Activated CD4-positive, alpha-beta T cell treated with anti-CD3 and anti-CD28 coated beads, Interleukin-2, amount 10 ng/mL, durations not matched to agents 7 days and 5 days (primary cell): ENCODE results near the gene ODAPH. TPM values are rescaled to one million over a fixed set of nuclear protein-coding genes. Genes with fewer than 3 reads are reported as not detected.
A peak's percentile ranks its signal among the peaks of the same experiment; 100 is the strongest.

Experiments
- CTCF ChIA-PET: fragments of 350-600 bp; sonication (Branson Sonifier 250); formaldehyde crosslinking; loops from one replicate; lab custom pipeline; 2021; ENCODE audit warnings: antibody characterized with exemption; lab: Charles Lee
- POLR2A ChIA-PET: fragments of 350-600 bp; sonication (Branson Sonifier 250); formaldehyde crosslinking; loops from one replicate; lab custom pipeline; 2021; ENCODE audit warnings: antibody characterized with exemption; lab: Charles Lee
- DNase-seq: peaks from one replicate; pipeline ENCODE4 v3.0.0-alpha.2; 2020
- H3K27ac Mint-ChIP-seq: one replicate; pipeline ENCODE4 v1.8.0; 2021; ENCODE audit warnings: mild to moderate bottlenecking, moderate library complexity, mixed read lengths
- H3K27me3 Mint-ChIP-seq: one replicate; pipeline ENCODE4 v1.8.0; 2021; ENCODE audit warnings: mixed read lengths
- H3K36me3 Mint-ChIP-seq: one replicate; pipeline ENCODE4 v1.8.0; 2021; ENCODE audit warnings: low read depth, mixed read lengths
- H3K4me1 Mint-ChIP-seq: one replicate; pipeline ENCODE4 v1.8.0; 2021; ENCODE audit warnings: mixed read lengths
- H3K4me3 Mint-ChIP-seq: one replicate; pipeline ENCODE4 v1.8.0; 2021; ENCODE audit warnings: mild to moderate bottlenecking, moderate library complexity, mixed read lengths
- H3K9me3 Mint-ChIP-seq: one replicate; pipeline ENCODE4 v1.8.0; 2021; ENCODE audit warnings: mixed read lengths
- total RNA-seq, 2 experiments: library from RNA; stranded (reverse); gene quantifications; one replicate each; pipeline ENCODE4 v1.2.3, GENCODE V29; 2021

The ODAPH gene
- total RNA-seq, 2 experiments from 2014 or later: 0.12 TPM; not detected in 1

DNA sequence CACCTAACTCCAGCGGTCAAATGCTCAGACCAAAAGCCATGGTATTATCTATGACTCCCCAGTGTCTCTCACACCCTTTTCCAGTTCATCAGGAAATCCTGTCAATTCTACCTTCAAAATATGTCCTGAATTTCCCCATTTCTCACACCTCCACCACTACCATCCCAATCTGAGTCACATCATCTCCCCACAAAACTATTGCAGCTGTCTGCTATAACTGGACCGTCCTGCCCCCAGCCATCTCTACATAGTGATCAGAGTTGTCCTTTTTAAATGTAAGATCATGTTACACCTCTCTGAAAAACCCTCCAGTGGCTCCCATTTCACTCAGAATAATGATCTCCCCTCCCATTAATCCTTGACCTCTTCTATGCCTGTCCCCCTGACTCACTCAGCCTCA is 6.8 kb upstream of the ODAPH start:
- ChIA-PET POLR2A (no interaction called here), CTCF (no interaction called here)
- H3K4me3 Mint-ChIP-seq: no peak overlapping the region
- no peaks in the 10 kb centered on the region for H3K36me3 Mint-ChIP-seq
- no peak overlapping the region for H3K27ac Mint-ChIP-seq
- no peaks in the 10 kb centered on the region for H3K9me3 Mint-ChIP-seq
- DNase-seq: no peak
- no peaks in the 10 kb centered on the region for H3K27me3 Mint-ChIP-seq
- H3K4me1 Mint-ChIP-seq: no peaks in the 10 kb centered on the region

DNA sequence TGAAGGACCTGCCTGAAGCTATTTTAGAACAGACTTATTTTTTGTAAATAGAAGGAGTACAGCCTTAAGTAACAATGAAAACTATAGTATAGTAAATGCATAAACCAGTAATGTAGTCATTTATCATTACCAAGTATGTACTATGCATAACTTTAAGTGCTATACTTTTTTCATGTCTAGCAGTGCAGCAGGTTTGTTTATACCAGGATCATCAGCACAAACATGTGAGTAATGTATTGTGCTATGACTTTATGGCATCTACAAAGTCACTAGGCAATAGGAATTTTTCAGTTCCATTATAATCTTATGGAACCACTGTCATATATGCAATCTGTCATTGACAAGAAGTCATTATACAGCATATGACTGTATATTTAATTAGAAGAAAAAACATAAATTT is 3.4 kb upstream of the ODAPH start:
- ChIA-PET POLR2A (no interaction called here), CTCF (no interaction called here)
- no peaks in the 10 kb centered on the region for H3K36me3 Mint-ChIP-seq
- no peak overlapping the region for H3K4me3 Mint-ChIP-seq
- H3K27ac Mint-ChIP-seq: no peak overlapping the region
- peaks cover 4% of the 10 kb centered on the region for H3K27me3 Mint-ChIP-seq
- no peaks in the 10 kb centered on the region for H3K4me1 Mint-ChIP-seq
- no peak for DNase-seq
- H3K9me3 Mint-ChIP-seq: no peaks in the 10 kb centered on the region

DNA sequence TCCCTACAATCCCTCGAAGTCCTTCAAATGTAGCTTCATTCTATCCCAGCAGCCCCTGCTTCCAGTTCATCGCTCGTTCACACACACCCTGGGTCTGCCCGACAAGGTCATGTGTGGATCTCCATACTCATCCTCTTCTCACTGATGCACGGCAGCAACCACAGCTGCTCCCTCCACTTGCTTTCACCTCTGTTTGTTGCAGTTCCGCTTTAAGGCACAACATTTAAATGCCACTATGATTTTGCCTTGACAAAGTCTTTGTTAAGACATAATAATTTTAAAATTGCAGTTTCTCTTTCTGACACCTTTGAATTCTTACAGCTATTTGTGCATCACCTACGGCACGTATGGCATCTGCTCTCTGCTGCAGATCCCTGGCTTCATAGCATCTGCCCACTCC is 1.8 kb downstream of the ODAPH start:
- ChIA-PET CTCF (interaction anchor here (1.2 kb wide), 1 partner anchor 27 kb away, joined by 3 read pairs; no protein-coding TSS in a partner anchor), POLR2A (no interaction called here)
- no peak overlapping the region for H3K4me3 Mint-ChIP-seq
- peaks cover 14% of the 10 kb centered on the region for H3K27me3 Mint-ChIP-seq
- H3K27ac Mint-ChIP-seq: no peak overlapping the region
- no peak for DNase-seq
- H3K4me1 Mint-ChIP-seq: no peaks in the 10 kb centered on the region
- H3K36me3 Mint-ChIP-seq: no peaks in the 10 kb centered on the region
- no peaks in the 10 kb centered on the region for H3K9me3 Mint-ChIP-seq

DNA sequence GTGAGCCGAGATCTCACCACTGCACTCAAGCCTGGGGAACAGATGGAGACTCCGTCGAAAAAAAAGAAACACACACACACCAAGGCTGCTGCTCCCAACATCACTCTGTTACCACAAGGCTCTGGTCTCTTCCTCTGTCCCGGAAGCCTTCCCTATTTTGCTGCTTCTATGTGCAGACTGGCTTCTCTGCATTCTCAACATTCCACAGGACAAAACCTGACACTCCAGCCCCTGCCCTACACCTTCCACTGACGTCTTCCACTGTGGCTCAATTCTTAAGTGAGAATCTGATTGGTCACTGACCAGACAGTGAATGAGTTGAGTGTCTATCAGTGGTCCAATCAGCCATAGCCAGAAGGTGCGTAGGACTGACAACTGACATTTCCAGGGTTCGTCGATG is 5.9 kb downstream of the ODAPH start:
- no peaks in the 10 kb centered on the region for H3K9me3 Mint-ChIP-seq
- H3K27me3 Mint-ChIP-seq: peaks cover 14% of the 10 kb centered on the region
- no peak overlapping the region for H3K27ac Mint-ChIP-seq
- H3K4me1 Mint-ChIP-seq: peaks cover 8% of the 10 kb centered on the region
- no peaks in the 10 kb centered on the region for H3K36me3 Mint-ChIP-seq
- DNase-seq: no peak
- ChIA-PET POLR2A (no interaction called here), CTCF (no interaction called here)
- H3K4me3 Mint-ChIP-seq: no peak overlapping the region

DNA sequence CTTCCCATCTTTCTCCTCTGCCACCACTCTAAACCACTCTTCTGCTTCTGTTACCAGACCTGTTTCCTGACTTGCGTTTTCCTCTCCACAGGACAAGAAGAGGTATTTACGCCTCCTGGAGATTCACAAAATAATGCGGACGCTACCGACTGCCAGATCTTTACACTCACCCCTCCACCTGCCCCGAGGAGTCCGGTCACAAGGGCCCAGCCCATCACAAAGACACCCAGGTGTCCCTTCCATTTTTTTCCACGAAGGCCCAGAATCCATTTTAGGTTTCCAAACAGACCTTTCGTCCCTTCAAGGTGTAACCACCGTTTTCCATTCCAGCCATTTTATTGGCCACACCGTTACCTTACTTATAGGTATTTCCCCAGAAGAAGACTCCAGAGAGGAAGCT is 8.2 kb downstream of the ODAPH start:
- no peaks in the 10 kb centered on the region for H3K36me3 Mint-ChIP-seq
- H3K4me1 Mint-ChIP-seq: peaks cover 8% of the 10 kb centered on the region
- no peak overlapping the region for H3K27ac Mint-ChIP-seq
- H3K27me3 Mint-ChIP-seq: peaks cover 10% of the 10 kb centered on the region
- CTCF ChIA-PET: no interaction called here
- H3K4me3 Mint-ChIP-seq: no peak overlapping the region
- DNase-seq: no peak
- H3K9me3 Mint-ChIP-seq: no peaks in the 10 kb centered on the region
- POLR2A ChIA-PET: no interaction called here

DNA sequence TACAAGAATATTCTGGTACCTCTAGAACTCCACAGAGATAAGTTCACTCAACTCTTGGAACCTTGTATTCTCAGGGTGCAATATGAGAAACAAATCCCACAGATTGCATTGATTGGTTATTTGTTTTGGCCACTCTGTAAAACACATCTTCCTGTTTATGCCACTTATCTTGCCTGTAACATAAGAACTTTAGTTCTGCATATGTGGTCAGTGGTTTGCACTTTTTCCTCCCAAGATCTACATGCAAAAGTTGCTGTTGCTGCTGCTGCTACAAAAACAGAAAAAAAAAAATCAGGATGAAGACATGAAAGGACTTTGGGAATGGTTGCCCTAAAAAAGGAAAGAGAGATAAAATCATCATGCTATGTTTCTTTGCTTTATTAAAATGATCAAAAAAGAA is 9.6 kb downstream of the ODAPH start:
- ChIA-PET POLR2A (no interaction called here), CTCF (no interaction called here)
- peaks cover 8% of the 10 kb centered on the region for H3K4me1 Mint-ChIP-seq
- DNase-seq: no peak
- no peak overlapping the region for H3K27ac Mint-ChIP-seq
- H3K4me3 Mint-ChIP-seq: no peak overlapping the region
- H3K9me3 Mint-ChIP-seq: no peaks in the 10 kb centered on the region
- peaks cover 6% of the 10 kb centered on the region for H3K27me3 Mint-ChIP-seq
- H3K36me3 Mint-ChIP-seq: no peaks in the 10 kb centered on the region

DNA sequence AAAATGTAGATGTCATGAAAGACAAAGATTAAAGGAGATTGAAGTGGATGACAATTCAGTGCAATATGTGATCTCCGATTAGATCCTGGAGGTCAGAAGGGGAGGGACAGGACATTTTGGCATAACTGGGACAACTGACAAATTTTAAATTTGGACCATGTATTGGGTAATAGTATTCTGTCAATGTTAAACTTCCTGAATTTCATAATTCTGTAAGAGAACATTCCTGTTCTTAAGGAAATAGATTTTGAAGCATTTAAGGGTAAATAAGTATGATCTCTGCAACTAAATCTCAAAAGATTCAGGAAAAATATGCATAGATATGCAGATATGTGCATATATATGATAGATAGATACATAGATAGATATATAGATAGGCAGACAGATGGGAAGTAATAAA is 11.0 kb downstream of the ODAPH start:
- DNase-seq: no peak
- ChIA-PET CTCF (interaction anchor here (1.4 to 1.6 kb wide), 2 partner anchors 14 to 281 kb away, joined by 3 to 9 read pairs; no protein-coding TSS in a partner anchor), POLR2A (no interaction called here)
- Mint-ChIP-seq H3K4me1 (peaks cover 8% of the 10 kb centered on the region), H3K36me3 (no peaks in the 10 kb centered on the region), H3K4me3 (no peak overlapping the region), H3K9me3 (no peaks in the 10 kb centered on the region), H3K27me3 (peaks cover 10% of the 10 kb centered on the region), H3K27ac (no peak overlapping the region)

DNA sequence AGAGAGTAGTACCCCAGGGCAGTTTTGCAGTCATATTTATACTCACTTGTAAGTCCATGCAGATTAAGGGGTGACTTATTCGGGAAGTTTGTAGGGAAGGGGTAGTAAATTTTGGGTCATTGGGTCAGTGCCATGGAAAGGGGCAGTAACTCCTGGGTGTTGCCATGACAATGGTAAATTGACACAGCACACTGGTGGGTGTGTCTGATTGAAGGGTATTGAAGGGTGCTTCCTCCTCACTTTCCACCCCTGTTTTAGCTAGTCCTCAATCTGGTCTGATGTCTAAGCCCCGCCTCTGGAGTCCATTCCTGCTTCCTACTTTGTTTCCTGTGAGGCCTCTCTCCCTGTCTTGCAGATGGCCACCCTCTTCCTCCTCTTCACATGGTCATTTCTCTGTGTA is 11.9 kb downstream of the ODAPH start:
- DNase-seq: no peak
- H3K4me3 Mint-ChIP-seq: no peak overlapping the region
- H3K9me3 Mint-ChIP-seq: no peaks in the 10 kb centered on the region
- no peaks in the 10 kb centered on the region for H3K36me3 Mint-ChIP-seq
- ChIA-PET POLR2A (no interaction called here), CTCF (interaction anchor here (1.4 to 1.6 kb wide), 2 partner anchors 13 to 280 kb away, joined by 3 to 9 read pairs; no protein-coding TSS in a partner anchor)
- H3K27me3 Mint-ChIP-seq: peaks cover 14% of the 10 kb centered on the region
- H3K4me1 Mint-ChIP-seq: peaks cover 8% of the 10 kb centered on the region
- H3K27ac Mint-ChIP-seq: no peak overlapping the region

DNA sequence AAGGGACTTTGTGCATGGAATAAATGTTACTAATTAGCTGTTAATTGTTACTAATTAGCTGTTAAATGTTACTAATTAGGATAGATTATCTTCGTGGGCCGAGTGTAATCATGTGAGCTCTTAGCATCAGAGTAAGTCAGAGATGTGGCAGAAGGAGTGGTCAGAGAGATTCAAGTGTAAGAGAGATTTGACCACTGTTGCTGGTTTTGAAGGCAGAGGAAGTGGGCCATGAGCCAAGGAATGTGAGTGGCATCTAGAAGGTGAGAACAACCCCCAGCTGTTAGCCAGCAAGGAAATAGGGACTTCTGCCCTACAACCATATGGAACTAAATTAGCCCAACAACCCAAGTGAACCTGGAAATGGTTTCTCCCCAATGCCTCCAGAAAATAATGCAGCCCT is 28.2 kb downstream of the ODAPH start:
- H3K9me3 Mint-ChIP-seq: peaks cover 10% of the 10 kb centered on the region
- POLR2A ChIA-PET: no interaction called here
- H3K27ac Mint-ChIP-seq: no peak overlapping the region
- CTCF ChIA-PET: interaction anchor here (0.6 to 1.2 kb wide), 2 partner anchors 14 to 15 kb away, joined by 3 read pairs; no protein-coding TSS in a partner anchor
- H3K4me1 Mint-ChIP-seq: no peaks in the 10 kb centered on the region
- H3K27me3 Mint-ChIP-seq: peaks cover 8% of the 10 kb centered on the region
- DNase-seq: no peak
- no peak overlapping the region for H3K4me3 Mint-ChIP-seq
- peaks cover 2% of the 10 kb centered on the region for H3K36me3 Mint-ChIP-seq

DNA sequence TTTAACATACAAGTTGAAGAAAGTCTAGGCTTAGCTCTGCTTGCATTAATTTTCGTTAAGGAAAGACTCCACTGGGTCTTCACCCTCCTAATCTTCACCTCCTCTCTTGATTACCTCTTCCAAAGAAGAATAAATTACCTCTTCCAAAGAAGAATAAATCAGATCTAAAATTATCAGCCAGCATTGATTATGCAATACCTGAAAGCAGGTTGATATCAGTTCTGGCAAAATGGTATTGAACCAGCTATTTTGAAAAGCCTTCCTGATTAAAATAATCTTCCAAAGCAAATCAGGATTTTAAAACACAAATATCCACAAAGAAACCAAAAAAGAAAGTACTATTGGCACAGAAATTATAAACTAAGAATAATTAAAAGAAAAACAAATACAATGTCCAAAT is 37.5 kb downstream of the ODAPH start:
- H3K36me3 Mint-ChIP-seq: peaks cover 2% of the 10 kb centered on the region
- no peak for DNase-seq
- no peak overlapping the region for H3K4me3 Mint-ChIP-seq
- H3K9me3 Mint-ChIP-seq: no peaks in the 10 kb centered on the region
- H3K4me1 Mint-ChIP-seq: peaks cover 4% of the 10 kb centered on the region
- CTCF ChIA-PET: interaction anchor here (0.6 kb wide), 1 partner anchor 12 kb away, joined by 3 read pairs; no protein-coding TSS in a partner anchor
- H3K27me3 Mint-ChIP-seq: no peaks in the 10 kb centered on the region
- POLR2A ChIA-PET: no interaction called here
- H3K27ac Mint-ChIP-seq: no peak overlapping the region

DNA sequence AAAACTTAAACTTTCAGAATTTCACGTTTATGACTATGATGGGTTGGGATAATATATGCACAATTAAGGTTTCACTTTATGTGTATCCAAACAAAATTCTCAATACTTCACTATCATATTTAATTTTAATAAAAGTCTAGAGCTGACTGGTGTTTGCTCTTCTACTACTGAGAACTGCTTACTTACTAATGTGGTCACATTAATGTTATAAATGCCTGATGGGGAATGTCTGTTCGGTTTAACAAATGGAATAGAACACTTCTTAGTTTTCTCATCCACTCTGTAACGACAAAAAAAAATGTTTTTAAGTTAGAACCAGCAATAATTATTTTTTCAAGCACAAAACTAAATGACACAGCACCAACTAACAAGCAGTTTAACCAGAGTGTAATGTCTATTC is 40.2 kb downstream of the ODAPH start:
- Mint-ChIP-seq H3K9me3 (no peaks in the 10 kb centered on the region), H3K4me3 (no peak overlapping the region), H3K27me3 (peaks cover 3% of the 10 kb centered on the region), H3K36me3 (peaks cover 2% of the 10 kb centered on the region), H3K4me1 (peaks cover 4% of the 10 kb centered on the region), H3K27ac (no peak overlapping the region)
- ChIA-PET POLR2A (no interaction called here), CTCF (interaction anchor here (0.7 kb wide), 1 partner anchor 1904 kb away, joined by 3 read pairs; no protein-coding TSS in a partner anchor)
- DNase-seq: no peak

DNA sequence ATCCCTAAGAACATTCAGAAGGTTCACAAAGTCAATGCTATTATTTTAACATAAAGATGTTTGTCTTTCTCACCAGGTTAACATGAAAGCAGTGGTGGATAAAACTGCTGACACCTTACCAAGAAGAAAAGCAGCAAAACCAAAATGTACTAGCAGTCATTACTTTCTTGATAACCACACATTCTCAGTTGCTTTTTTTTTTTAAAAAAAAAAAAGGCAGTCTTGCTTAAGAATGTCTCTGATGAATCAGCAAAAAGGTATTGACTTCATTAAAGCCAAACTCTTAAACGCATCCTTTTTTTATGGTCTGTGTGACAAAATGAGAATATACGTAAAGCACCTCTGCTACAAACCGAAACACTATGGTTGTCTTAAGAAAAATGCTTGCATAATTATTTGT is 42.5 kb downstream of the ODAPH start:
- Mint-ChIP-seq H3K4me3 (no peak overlapping the region), H3K9me3 (no peaks in the 10 kb centered on the region), H3K27ac (peak overlapping the region; percentile 19), H3K4me1 (peaks cover 4% of the 10 kb centered on the region), H3K36me3 (peaks cover 2% of the 10 kb centered on the region), H3K27me3 (peaks cover 3% of the 10 kb centered on the region)
- ChIA-PET CTCF (no interaction called here), POLR2A (no interaction called here)
- DNase-seq: no peak

DNA sequence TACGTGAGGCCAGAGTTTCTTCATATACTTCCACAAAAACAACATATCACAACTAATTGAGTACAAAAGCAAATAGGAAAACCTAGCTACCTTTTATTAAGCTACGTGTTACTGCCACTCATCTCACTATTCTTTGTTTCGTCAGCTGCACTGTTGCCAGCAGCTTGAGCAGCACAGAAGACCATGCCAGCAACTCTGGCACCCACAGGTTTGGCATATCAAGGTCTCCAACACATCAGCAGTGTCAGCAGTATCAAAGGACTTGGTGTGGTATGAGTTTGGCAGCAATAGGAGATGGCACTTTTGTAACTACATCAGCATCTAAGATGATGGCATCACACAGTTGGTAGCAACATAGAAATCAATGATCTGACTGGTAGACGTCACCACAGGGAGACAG is 43.8 kb downstream of the ODAPH start:
- Mint-ChIP-seq H3K4me3 (no peak overlapping the region), H3K27me3 (peaks cover 3% of the 10 kb centered on the region), H3K27ac (no peak overlapping the region), H3K4me1 (peaks cover 4% of the 10 kb centered on the region), H3K36me3 (peaks cover 2% of the 10 kb centered on the region), H3K9me3 (no peaks in the 10 kb centered on the region)
- DNase-seq: no peak
- ChIA-PET POLR2A (no interaction called here), CTCF (interaction anchor here (0.6 kb wide), 2 partner anchors 16 to 53 kb away, joined by 3 read pairs; no protein-coding TSS in a partner anchor)

DNA sequence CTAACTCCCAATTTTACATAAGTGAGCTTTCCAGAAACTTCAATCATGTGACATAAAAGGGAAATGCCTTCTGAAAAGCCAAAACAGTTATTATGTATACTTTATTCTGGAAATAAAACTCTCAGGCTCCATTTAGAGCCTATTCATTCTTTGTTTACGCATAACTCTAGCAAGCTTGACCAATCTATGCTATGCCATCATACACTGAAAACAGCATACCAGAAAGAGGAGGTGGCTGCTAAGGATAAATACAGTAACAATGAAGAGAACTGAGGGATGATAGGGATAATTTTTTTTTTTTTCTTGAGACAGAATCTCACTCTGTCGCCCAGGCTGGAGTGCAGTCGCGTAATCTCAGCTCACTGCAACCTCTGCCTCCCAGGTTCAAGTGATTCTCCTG is 50.1 kb downstream of the ODAPH start:
- POLR2A ChIA-PET: no interaction called here
- Mint-ChIP-seq H3K36me3 (no peaks in the 10 kb centered on the region), H3K9me3 (no peaks in the 10 kb centered on the region), H3K4me3 (no peak overlapping the region), H3K27me3 (no peaks in the 10 kb centered on the region), H3K27ac (no peak overlapping the region), H3K4me1 (no peaks in the 10 kb centered on the region)
- CTCF ChIA-PET: interaction anchor here (0.6 to 0.8 kb wide), 2 partner anchors 13 to 162 kb away, joined by 3 to 4 read pairs; no protein-coding TSS in a partner anchor
- DNase-seq: no peak
